AG20443 (cell line): ENCODE results near the gene BCAP29.
"Not testable (repeated sequence)": the region's sequence is repeated elsewhere in the genome, so short reads cannot be mapped to it uniquely, and the experiment has no call there.

Experiments
- DNase-seq: peaks from one replicate; pipeline ENCODE4 v3.0.0; 2012; ENCODE audit warnings: low spot score, mixed read lengths

BCAP29 gene, protein sequence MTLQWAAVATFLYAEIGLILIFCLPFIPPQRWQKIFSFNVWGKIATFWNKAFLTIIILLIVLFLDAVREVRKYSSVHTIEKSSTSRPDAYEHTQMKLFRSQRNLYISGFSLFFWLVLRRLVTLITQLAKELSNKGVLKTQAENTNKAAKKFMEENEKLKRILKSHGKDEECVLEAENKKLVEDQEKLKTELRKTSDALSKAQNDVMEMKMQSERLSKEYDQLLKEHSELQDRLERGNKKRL

DNA sequence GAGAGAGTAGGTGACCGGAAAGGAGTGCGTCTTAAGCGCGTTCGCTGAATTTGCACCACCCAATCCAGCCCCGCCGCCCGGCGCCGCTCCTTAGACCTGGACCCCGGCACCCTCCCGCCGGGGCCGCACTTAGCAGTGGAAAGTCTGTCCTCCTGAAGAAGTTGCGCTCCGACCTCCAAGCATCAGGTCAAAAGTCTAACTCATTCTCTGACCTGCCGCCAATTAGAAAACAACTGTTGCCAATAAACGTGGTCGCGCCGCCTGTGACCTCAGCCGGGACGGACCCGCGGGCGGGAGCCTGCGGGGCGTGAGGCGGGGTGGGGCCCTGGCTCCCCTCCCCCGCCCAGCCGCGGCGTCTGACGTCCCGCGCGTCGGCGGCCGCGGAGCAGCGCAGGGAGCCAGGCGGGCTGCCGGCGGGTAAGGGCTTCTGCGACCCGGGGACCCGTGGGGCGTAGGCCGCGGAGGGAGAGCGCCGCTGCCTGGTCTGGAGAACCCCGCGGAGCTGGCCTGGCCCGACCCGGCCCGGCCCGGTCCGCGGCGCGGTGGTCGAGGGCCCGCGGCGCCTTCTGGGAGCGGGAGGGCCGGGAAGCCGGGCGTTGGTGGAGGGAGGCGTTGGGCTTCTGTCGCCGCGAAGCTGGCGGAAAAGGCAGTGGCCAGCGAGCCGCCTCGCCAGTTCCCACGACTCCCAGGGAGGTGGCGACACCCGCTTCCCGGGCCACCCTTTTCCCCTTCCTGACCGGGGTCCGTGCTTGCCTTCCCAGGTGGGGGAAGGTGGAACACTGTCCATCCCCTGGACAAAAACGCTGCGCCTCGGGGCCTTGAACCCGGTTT, at the start of gene BCAP29:
Gene BCAP29 (plus strand): TSS at position 362 of the 831 bp plus-strand sequence. CDS start 527 bp downstream, outside the sequence.
- peak; percentile 93 for DNase-seq

DNA sequence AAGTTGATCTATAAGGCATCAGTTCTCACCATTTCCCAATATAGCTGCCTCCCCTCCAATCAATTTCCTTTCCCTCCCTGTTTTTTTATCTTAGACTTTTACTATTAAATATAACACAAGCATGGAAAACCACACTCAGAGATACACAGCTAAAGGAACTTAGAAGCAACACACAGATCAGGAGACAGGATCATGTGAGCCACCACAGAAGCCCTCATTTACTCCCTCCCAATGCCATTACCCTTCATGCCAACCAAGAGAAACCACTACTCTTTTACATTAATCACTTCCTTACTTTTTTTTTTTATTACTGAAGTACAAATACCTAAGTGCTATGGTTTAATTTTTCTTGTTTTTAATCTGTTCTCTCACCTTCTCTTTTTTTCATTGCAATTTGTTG, 49.3 kb upstream of the BCAP29 start:
- no peak for DNase-seq

DNA sequence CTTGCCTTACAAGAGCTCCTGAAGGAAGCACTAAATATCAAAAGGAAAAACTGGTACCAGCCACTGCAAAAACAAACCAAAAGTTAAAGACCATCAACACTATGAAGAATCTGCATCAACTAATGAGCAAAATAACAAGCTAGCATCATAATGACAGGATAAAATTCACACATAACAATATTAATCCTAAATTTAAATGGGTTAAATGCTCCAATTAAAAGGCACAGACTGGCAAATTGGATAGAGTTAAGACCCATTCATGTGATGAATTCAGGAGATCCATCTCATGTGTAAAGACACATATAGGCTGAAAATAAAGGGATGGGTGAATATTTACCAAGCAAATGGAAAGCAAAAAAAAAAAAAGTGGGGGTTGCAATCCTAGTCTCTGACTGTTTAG, 45.9 kb upstream of the BCAP29 start:
- DNase-seq = no peak

DNA sequence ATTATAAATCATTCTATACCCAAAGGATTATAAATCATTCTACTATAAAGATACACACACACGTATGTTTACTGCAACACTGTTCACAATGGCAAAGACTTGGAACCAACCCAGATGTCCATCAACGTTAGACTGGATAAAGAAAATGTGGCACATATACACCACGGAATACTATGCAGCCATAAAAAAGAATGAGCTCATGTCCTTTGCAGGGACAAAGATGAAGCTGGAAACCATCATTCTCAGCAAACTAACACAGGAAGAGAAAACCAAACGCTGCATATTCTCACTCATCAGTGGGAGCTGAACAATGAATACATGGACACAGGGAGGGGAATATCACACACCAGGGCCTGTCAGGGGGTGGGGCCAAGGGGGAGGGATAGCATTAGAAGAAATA, 42.8 kb upstream of the BCAP29 start:
- DNase-seq = not testable (repeated sequence)

DNA sequence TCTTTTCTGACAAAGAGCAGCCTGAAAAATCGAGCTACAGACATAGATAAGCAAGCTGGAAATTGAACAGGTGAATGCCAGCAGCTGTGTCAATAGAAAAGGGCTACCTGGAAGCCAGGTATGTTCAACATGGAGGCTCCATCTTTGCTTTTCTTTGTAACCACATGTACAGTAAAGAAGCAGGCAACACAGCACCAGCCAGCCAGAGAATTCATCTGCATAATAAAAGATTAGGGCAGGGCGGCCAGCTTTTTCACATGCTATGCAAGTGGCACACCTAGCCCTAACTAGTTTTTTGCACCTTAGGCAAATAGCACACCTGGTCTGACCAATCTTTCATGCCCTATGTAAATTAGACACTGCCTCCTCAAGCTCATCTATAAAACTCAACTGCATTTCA, 42.0 kb upstream of the BCAP29 start:
- no peak for DNase-seq

DNA sequence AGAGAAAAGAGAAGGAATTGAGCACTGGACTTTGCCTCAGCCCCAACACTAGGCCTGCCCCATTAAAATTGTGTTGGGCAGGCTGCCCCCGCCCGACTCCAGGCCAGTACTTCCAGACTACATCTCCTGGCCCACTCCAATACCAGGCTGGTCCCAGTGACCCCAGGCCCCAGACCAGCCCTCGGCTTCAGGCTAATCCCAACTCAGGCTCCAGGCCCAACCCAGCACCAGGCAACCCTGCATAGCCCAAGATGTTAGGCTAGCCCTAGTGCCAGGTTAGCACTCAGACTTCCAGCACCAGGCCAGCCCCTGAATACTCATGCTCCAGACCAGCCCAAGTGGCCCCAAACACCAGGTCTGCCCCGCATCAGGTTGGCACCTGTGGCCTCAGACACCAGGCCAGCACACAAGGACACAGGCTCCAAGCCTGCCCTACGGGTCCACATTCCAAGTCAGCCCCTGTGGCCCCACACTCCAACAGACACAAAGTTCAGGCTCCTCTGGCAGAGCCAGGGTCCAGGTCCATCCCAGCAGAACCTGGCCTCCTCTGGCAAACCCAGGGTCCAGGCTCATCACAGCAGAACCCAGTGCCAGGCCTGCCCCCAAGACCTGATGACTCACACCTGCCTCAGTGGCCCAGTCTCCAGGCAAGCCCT, 36.6 kb upstream of the BCAP29 start:
- DNase-seq = no peak

DNA sequence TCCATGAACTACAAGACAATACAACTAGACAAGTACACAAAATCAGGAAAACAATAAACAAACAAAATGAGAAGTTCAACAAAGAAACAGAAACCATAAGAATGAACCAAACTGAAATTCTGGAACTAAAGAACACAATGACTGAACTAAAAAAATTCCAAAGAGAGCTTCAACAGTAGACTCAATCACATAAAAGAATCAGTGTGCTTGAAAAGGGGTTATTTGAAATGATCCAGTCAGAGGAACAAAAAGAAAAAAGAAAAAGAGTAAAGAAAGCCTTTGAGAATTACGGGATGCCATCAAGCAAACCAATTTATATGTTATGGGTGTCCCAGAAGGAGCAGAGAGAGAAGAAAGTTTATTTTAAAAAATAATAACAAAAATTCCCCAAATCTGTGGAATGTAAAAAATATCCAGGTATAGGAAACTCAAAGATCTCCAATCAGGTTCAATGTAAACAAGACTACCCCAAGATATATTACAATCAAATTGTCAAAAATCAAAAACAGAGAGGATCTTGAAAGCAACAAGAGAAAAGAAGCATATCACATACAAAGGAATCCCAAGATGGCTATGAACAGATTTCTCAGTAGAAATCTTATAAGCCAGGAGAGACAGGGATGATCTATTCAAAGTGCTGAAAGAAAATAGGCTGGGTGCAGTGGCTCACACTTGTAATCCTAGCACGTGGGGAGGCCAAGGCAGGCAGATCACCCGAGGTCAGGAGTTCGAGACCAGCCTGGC, 35.0 kb upstream of the BCAP29 start:
- no peak for DNase-seq

DNA sequence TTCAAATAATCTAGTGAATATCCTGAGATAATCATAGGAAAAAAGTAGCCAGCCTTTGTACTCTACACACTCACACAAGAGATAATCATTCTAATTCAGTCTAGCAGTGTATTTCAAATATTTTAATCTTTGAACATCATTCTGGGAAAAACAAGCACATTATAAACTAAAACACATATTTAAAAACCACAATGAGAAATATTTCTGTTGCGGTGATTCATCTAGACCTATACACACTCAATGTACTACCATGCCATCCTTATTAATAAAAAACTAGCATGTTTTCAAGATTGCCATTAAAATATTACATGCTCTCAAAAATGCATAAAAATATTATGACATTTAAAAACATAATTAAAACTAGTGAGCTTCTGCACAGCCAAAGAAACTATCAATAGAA, 28.1 kb upstream of the BCAP29 start:
- no peak for DNase-seq

DNA sequence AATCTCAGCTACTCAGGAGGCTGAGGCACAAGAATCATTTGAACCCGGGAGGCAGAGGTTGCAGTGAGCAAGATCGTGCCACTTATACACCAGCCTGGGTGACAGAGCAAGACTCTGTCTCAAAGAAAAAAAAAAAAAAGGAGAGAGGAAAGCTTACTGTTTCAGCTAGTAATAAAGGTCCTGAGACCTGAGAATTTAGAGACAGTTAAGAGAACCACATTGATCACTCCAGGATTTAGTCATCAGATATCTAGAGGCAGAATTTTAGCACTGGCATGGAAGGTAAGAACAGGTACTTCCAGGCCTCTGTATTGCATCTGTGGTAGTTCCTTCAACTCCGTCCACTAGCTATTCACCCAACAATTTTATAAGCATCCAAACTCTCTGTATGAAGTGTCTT, 24.2 kb upstream of the BCAP29 start:
- DNase-seq = no peak

DNA sequence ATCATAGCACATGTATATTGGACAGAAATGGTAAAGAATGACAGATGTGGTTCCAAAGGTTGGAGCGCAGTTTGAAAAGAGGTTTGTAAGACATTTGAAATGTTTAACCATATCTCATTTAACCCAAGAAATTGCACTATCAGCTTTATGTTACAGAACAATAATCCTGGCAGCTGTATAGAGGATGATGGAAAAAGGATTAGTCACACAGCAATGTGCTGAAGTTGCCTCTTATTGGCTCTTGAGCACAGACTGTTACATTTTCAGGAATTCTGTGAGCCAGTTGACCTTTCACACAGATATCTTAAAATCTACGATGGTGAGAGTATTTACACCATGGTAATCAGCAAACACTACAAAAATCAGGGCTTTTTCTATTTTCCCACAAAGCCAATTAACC, 20.2 kb upstream of the BCAP29 start:
- peak; percentile 46 for DNase-seq

DNA sequence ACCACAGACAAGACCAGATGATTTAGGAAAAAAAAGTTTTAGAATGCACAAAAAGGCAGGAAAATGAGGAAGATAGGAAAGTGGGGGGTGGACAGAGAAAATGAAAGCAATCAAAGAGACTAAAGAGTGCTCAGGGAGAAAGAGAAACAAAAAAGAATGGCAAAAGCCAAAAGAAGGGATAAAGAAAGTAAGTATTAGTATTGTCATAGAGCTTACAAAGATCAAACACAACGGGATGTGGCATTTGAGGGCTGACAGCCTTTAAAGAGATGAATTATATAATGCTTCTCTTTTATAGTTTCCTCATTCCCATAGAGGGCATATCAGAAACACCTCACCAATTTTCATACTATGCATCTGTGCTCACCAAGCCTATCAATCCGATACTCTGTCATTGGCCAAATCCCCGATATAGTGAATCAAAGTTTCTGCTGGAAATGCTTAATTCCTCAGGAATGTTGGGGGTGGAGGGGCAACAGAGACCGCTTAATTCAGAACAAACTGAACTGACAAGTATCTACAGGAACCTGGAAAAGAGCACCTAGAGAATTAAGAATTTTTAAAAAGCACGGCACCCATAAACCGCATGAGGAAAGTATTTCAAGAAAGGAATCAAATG, 19.0 kb upstream of the BCAP29 start:
- no peak for DNase-seq

DNA sequence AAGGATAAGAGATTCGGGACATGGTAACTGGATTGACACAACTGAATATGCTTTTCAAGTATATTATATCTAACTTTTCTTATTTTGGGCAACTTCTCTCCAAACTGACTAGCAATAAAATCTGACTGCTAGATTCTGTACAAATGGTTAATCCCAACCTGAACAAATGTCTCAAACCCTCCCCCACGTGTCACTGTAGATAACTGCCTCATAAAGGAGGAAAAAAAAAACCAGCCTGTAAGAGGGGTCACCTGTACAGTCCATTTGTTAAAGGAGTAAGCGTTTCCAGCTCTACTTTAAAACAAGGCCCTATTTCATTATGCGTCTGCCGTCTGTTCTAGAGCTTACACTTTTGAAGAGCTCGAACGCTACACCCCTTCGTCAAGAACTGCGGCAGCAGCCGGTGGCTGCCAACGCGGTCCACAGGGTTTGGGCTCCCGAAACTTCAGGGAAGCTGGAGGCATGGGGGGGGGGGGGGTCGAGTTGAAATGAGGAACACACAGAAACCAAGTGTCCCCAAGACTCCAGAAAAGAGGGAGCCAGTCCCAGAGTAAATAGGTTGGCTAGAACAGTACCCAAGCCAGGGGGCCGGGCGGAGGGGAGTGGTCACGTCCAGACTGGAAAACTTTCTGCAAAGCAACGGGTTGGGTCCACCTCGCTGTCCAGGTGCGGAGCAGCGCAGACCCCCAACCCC, 16.8 kb upstream of the BCAP29 start:
- DNase-seq = no peak

DNA sequence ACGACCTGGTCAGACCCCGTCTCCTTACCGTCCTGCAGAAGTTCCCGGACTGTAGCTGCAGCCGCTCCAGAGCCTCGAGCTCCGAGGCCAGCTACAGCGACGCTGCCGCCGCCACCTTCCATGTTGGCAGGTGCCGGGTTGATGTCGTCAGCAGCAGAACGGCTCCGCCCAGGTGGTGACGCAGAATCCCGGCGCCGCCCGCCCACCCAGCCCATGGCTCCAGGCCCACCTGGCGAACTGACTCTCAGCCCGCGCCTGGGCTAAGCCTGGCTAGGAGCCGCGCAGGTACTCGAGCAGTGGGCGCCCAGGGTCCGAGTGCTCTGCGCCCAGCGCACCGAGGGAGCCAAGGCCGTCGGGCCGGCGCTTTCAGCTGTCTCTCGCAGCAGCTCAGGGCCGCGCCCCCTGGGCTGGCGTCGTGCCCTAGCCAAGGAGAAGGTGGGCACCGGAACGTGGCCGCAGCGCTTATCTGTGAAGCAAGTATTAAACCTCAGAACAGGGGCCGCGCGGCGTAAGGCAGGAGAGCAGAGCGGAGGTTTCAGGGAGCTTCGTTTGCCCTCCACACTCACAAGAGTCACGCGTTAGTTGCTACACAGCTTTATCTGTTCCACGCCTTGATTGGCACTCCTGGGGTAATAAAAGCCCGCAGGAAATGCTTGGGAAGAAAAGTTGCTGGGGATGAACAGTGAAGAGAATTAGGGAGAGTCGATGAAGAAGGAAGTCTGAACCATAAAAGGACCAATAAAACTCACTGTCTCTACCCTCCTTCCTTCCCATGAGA, 16.1 kb upstream of the BCAP29 start, which contains the start of the genes COG5 and DUS4L:
Gene COG5 (minus strand): TSS at position 146 of the 778 bp plus-strand sequence. CDS start 24 bp downstream, at position 122.
Gene DUS4L (plus strand): TSS at position 197 of the 778 bp plus-strand sequence. CDS start 3,100 bp downstream, outside the sequence.
- DNase-seq = peak; percentile 93

DNA sequence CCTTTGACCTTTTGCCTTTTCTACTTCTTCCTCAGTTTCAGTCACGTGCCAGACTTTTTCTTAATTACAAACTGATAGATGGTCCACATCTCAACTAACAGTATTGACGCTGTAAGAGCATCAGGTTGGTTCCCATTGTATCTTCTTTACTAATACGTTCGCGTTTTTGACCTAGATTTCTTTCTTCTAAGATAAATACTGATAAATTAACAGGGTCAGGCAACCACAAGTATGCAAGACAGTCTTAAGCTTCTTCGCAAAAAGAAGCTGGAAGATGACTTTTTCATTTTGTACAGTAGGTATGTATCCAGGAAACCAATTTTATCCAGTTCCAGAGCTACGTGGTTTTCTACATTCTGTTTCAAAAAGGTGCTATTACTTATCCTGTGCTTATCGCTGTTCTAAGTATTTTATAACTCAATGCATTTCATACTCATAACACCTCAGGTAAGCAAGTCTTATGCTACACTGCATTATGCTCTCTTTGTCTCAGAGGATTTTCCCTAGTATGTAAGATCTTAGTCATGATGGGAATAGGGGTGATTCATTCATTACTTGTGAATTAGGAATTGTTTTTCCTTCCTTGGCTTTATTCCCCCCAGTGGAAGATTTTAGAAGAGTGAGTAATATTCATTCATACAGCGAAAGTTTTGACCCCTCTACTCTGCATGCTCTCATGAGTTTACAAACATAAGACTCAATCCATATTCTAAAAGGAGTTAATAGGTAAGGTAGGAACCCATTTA, 15.3 kb upstream of the BCAP29 start:
- peak; percentile 58 for DNase-seq

DNA sequence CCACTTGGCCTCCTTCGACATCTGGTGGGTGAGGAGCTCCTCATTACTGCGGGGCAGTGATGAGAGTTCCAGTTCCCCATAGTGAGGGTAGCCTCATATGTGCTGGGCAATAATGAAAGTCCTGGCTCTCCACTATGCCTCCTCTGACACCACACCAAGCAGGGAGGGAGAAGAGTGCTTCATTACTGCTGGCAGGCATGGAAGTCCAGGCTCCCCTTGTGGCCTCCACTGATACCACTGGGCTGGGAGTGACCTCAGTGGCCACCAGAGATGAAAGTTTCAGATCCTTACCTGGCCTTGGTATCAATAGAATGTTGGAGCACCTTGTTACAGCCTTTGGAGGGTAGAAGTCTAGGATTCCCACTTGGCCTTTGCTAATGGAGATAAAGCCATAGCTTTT, 9.7 kb upstream of the BCAP29 start:
- no peak for DNase-seq

DNA sequence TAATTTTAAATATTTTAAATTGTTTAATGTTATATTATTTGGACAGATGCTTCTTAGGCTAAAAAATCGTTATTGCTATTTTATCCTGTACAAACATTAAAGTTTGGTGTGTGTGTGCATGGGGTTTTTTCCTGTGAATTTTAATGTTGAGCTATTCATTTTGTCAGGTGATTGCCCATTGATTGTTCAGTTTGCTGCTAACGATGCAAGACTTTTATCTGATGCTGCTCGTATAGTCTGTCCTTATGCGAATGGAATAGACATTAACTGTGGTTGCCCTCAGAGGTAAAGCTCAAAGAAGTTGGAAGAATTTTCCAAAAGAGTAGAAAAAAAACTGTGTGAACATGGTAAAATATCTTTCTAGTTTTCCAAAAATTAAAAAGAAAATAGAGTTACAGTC, 6.5 kb upstream of the BCAP29 start:
- no peak for DNase-seq

DNA sequence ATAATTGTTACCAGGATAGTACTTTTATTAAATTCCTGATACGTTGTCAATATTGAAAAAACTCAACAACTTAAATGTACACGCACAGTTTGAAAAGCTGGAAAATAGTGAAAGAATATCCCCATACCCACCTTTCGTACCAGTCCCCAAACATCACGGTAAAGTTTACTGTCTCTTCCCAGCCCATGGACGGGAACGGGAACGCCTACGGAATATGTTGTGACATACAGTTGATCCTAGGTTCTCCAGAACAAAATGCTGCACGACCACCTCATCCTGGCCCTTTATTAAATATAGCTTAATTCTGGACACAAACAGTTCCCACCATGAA, 527 bp upstream of the BCAP29 start:
- no peak for DNase-seq

DNA sequence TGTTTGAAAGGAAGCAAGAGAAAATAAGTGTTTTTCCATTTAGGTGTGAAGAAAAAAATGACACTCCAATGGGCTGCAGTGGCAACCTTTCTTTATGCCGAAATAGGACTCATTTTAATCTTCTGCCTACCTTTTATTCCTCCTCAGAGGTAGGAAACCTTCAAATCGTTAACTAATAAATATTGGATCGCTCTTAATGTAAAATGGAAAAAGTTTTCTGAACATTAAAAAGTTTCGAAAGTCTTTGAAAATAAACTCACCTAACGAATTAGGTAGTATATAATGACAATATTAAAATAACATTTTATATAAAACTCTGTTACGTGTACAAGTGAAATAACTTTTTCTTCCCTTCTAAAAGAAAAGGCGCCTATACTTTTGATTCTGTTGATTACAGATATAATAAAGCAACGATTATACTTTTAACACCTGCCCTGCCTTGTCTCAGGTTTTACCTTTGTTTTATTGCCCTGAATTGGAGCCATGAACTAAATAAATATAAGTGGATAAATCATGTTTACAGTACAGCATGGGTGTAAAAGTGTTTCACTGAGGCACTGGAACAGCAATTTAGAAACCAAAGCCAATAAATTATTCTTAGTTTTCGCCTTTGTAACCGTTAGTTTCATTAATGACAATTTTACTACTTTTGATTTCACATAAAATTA, 804 bp downstream of the BCAP29 start:
- no peak for DNase-seq

DNA sequence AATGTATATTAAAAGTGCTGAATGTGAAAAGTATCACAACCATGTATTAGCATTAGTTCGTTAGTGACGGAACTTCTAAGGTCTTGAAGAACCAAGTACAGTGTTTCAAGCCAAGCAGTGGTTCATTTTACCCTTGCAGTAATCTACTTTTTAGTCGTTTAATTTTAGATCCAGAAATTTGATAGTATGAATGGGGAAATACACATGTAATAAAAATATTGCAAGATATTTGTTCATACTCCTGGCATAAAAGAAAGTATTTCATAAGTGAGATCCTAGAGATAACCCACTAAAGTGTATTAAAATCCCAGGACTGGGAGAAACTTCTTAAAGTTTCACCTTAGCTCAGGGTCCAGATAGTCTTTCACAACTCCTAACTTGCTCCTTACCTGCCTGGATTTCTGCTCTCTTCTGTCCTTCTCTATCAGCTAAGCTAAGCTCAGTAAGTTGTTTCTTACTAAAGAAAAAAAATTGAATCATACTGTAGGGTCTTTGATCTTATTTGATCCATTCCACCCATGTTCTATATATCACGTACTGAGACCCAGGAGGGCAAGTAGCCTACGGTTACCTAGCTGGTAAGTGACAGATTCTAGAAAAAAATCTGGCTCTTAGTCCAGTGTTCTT, 1.5 kb downstream of the BCAP29 start:
- no peak for DNase-seq
